Measurements from ENCODE around the gene PTH1R.

DNA sequence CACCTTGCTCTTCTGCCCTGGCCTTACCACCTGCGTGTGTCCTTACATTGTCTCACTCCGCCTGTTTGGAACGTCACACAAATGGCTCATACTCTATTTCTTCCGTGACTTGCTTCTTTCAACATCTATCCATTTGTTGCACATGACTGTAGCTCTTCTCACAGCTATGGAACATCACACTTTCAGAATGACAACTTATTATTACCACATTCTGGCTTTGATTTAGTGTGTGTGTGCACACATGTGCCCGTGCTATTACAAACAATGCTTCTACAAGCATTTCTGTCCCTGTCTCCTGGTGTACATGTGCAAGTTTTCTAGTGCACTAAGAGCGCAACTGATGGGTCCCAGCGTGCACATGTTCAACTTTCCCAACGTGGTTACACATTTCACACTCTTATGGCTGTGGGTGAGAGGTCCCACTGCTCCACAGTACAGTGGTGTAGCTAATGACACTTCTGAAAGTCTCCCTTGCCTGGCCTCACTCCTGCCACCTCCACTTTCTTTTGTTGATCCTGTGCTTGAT lies 37.8 kb downstream of the PTH1R start:
- TF ChIP-seq, protein P1, sequence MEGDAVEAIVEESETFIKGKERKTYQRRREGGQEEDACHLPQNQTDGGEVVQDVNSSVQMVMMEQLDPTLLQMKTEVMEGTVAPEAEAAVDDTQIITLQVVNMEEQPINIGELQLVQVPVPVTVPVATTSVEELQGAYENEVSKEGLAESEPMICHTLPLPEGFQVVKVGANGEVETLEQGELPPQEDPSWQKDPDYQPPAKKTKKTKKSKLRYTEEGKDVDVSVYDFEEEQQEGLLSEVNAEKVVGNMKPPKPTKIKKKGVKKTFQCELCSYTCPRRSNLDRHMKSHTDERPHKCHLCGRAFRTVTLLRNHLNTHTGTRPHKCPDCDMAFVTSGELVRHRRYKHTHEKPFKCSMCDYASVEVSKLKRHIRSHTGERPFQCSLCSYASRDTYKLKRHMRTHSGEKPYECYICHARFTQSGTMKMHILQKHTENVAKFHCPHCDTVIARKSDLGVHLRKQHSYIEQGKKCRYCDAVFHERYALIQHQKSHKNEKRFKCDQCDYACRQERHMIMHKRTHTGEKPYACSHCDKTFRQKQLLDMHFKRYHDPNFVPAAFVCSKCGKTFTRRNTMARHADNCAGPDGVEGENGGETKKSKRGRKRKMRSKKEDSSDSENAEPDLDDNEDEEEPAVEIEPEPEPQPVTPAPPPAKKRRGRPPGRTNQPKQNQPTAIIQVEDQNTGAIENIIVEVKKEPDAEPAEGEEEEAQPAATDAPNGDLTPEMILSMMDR (conservative IDR thresholded peaks at IDR 0.05 in 1 of 2, IDR thresholded peaks at IDR 0.05 in 1 of 2; ENCODE audit: low read depth in 1 of 2, low read length in 2 of 2) = no peak
- TF ChIP-seq EZH2 (IDR thresholded peaks at IDR 0.05; ENCODE audit: low read length, missing control alignments) = no peak
